Measurements from ENCODE around the gene CCDC78.
"Not testable (repeated sequence)": the region's sequence is repeated elsewhere in the genome, so short reads cannot be mapped to it uniquely, and the experiment has no call there.

CCDC78 gene

GRCh38 chr16:746637-747036 is 20.4 kb upstream of the CCDC78 start:
- Histone ChIP-seq H3K9ac (ENCODE audit: low read depth, low read length, poor library complexity) (no peak overlapping the region), H3K27me3 (ENCODE audit: control insufficient read depth in 3 of 3, insufficient read depth in 3 of 3, low read depth in 1 of 3, low read length in 3 of 3) (no peaks in the 10 kb centered on the region), H2BK5ac (ENCODE audit: low read length) (no peak overlapping the region), H3K23ac (ENCODE audit: low read depth, low read length, poor library complexity) (no peak overlapping the region), H4K91ac (ENCODE audit: low read depth, low read length, poor library complexity) (no peak overlapping the region), H3K4me3 (ENCODE audit: low read length in 2 of 2) (no peak overlapping the region), H4K8ac (ENCODE audit: low read depth, low read length) (no peak overlapping the region), H2BK120ac (ENCODE audit: low read depth, low read length) (no peak overlapping the region), H3K4me1 (ENCODE audit: control insufficient read depth in 2 of 2, insufficient read depth in 1 of 2, low read depth in 1 of 2, low read length in 2 of 2) (peaks cover 5 to 17% of the 10 kb centered on the region in 2 donors), H3K9me3 (replicated peaks in 1 of 2; ENCODE audit: control insufficient read depth in 2 of 2, insufficient read depth in 1 of 2, low read depth in 1 of 2, low read length in 2 of 2) (no peaks in the 10 kb centered on the region), H3K18ac (ENCODE audit: low read length) (no peak overlapping the region), H2BK15ac (ENCODE audit: low read length) (no peak overlapping the region), H2BK12ac (ENCODE audit: low read length) (no peak overlapping the region), H3K4ac (ENCODE audit: low read length) (no peak overlapping the region), H3K36me3 (replicated peaks in 1 of 2; ENCODE audit: control insufficient read depth in 2 of 2, insufficient read depth in 2 of 2, low read length in 2 of 2) (no peaks in the 10 kb centered on the region), H3K4me2 (ENCODE audit: insufficient read depth, low read length, poor library complexity, severe bottlenecking) (no peak overlapping the region), H3K27ac (replicated peaks; ENCODE audit: low read length) (no peak overlapping the region), H2AK5ac (ENCODE audit: low read depth, low read length) (peak overlapping the region; percentile 84), H3K14ac (ENCODE audit: low read length) (no peak overlapping the region), H3K79me1 (ENCODE audit: low read depth, low read length) (peaks cover 7% of the 10 kb centered on the region), H2AFZ (ENCODE audit: low read length) (no peak overlapping the region)
- DNase-seq (ENCODE audit: low spot score): no peak
- no CpG with 5 or more reads among the region's 13 CpGs for WGBS, 2 donors (ENCODE audit: extremely low coverage in 2 of 2, insufficient read length in 2 of 2, insufficient replicate concordance in 1 of 2)

GRCh38 chr16:745739-746138 is 19.5 kb upstream of the CCDC78 start:
- Histone ChIP-seq H2AFZ (ENCODE audit: low read length) (peak overlapping the region; percentile 56), H3K9me3 (replicated peaks in 1 of 2; ENCODE audit: control insufficient read depth in 2 of 2, insufficient read depth in 1 of 2, low read depth in 1 of 2, low read length in 2 of 2) (no peaks in the 10 kb centered on the region), H4K8ac (ENCODE audit: low read depth, low read length) (no peak overlapping the region), H3K18ac (ENCODE audit: low read length) (peak overlapping the region; percentile 57), H3K4me2 (ENCODE audit: insufficient read depth, low read length, poor library complexity, severe bottlenecking) (no peak overlapping the region), H2AK5ac (ENCODE audit: low read depth, low read length) (no peak overlapping the region), H3K79me1 (ENCODE audit: low read depth, low read length) (peaks cover 7% of the 10 kb centered on the region), H2BK120ac (ENCODE audit: low read depth, low read length) (no peak overlapping the region), H3K36me3 (replicated peaks in 1 of 2; ENCODE audit: control insufficient read depth in 2 of 2, insufficient read depth in 2 of 2, low read length in 2 of 2) (no peaks in the 10 kb centered on the region), H3K4ac (ENCODE audit: low read length) (no peak overlapping the region), H2BK12ac (ENCODE audit: low read length) (no peak overlapping the region), H4K91ac (ENCODE audit: low read depth, low read length, poor library complexity) (no peak overlapping the region), H3K27me3 (ENCODE audit: control insufficient read depth in 3 of 3, insufficient read depth in 3 of 3, low read depth in 1 of 3, low read length in 3 of 3) (no peaks in the 10 kb centered on the region), H2BK5ac (ENCODE audit: low read length) (no peak overlapping the region), H3K23ac (ENCODE audit: low read depth, low read length, poor library complexity) (no peak overlapping the region), H3K9ac (ENCODE audit: low read depth, low read length, poor library complexity) (no peak overlapping the region), H3K14ac (ENCODE audit: low read length) (no peak overlapping the region), H2BK15ac (ENCODE audit: low read length) (no peak overlapping the region), H3K4me1 (ENCODE audit: control insufficient read depth in 2 of 2, insufficient read depth in 1 of 2, low read depth in 1 of 2, low read length in 2 of 2) (peaks cover 0 to 8% of the 10 kb centered on the region in 2 donors), H3K27ac (replicated peaks; ENCODE audit: low read length) (no peak overlapping the region), H3K4me3 (ENCODE audit: low read length in 2 of 2) (no peak overlapping the region)
- WGBS, 2 donors (ENCODE audit: extremely low coverage in 2 of 2, insufficient read length in 2 of 2, insufficient replicate concordance in 1 of 2): no CpG with 5 or more reads among the region's 14 CpGs
- DNase-seq (ENCODE audit: low spot score): no peak

- no peak overlapping the region for H4K8ac ChIP-seq (ENCODE audit: low read depth, low read length)
- H2BK5ac ChIP-seq (ENCODE audit: low read length): peak overlapping the region; percentile 39
- peak overlapping the region; percentile 37 for H3K4ac ChIP-seq (ENCODE audit: low read length)
- no peak overlapping the region for H2BK120ac ChIP-seq (ENCODE audit: low read depth, low read length)
- H3K4me3 ChIP-seq (ENCODE audit: low read length in 2 of 2): no peak overlapping the region
- peak overlapping the region; percentile 80 for H3K23ac ChIP-seq (ENCODE audit: low read depth, low read length, poor library complexity)
- H2BK15ac ChIP-seq (ENCODE audit: low read length): peak overlapping the region; percentile 67
- H3K9me3 ChIP-seq (replicated peaks in 1 of 2; ENCODE audit: control insufficient read depth in 2 of 2, insufficient read depth in 1 of 2, low read depth in 1 of 2, low read length in 2 of 2): no peaks in the 10 kb centered on the region
- H4K91ac ChIP-seq (ENCODE audit: low read depth, low read length, poor library complexity): no peak overlapping the region
- no peak overlapping the region for H3K4me2 ChIP-seq (ENCODE audit: insufficient read depth, low read length, poor library complexity, severe bottlenecking)
- peaks cover 10% of the 10 kb centered on the region for H3K79me1 ChIP-seq (ENCODE audit: low read depth, low read length)
- H3K4me1 ChIP-seq (ENCODE audit: control insufficient read depth in 2 of 2, insufficient read depth in 1 of 2, low read depth in 1 of 2, low read length in 2 of 2): peaks cover 4 to 5% of the 10 kb centered on the region in 2 donors
- no peaks in the 10 kb centered on the region for H3K27me3 ChIP-seq (ENCODE audit: control insufficient read depth in 3 of 3, insufficient read depth in 3 of 3, low read depth in 1 of 3, low read length in 3 of 3)
- H2AFZ ChIP-seq (ENCODE audit: low read length): no peak overlapping the region
- H3K9ac ChIP-seq (ENCODE audit: low read depth, low read length, poor library complexity): no peak overlapping the region
- H2AK5ac ChIP-seq (ENCODE audit: low read depth, low read length): peak overlapping the region; percentile 84
- no peak for DNase-seq (ENCODE audit: low spot score)
- peak overlapping the region; percentile 16 for H2BK12ac ChIP-seq (ENCODE audit: low read length)
- H3K36me3 ChIP-seq (replicated peaks in 1 of 2; ENCODE audit: control insufficient read depth in 2 of 2, insufficient read depth in 2 of 2, low read length in 2 of 2): no peaks in the 10 kb centered on the region
- no CpG with 5 or more reads among the region's 21 CpGs for WGBS, 2 donors (ENCODE audit: extremely low coverage in 2 of 2, insufficient read length in 2 of 2, insufficient replicate concordance in 1 of 2)
- no peak overlapping the region for H3K27ac ChIP-seq (replicated peaks; ENCODE audit: low read length)
- no peak overlapping the region for H3K14ac ChIP-seq (ENCODE audit: low read length)
- H3K18ac ChIP-seq (ENCODE audit: low read length): peak overlapping the region; percentile 28
These were observed 17.7 kb upstream of the CCDC78 start for GRCh38 chr16:743794-744500.

- not testable (repeated sequence) for H3K79me1 ChIP-seq (ENCODE audit: low read depth, low read length); H3K4me1 ChIP-seq (ENCODE audit: control insufficient read depth in 2 of 2, insufficient read depth in 1 of 2, low read depth in 1 of 2, low read length in 2 of 2); H3K4ac ChIP-seq (ENCODE audit: low read length); H3K9ac ChIP-seq (ENCODE audit: low read depth, low read length, poor library complexity); H2BK5ac ChIP-seq (ENCODE audit: low read length); H3K27ac ChIP-seq (replicated peaks; ENCODE audit: low read length); H3K4me2 ChIP-seq (ENCODE audit: insufficient read depth, low read length, poor library complexity, severe bottlenecking); H3K18ac ChIP-seq (ENCODE audit: low read length); H3K9me3 ChIP-seq (replicated peaks in 1 of 2; ENCODE audit: control insufficient read depth in 2 of 2, insufficient read depth in 1 of 2, low read depth in 1 of 2, low read length in 2 of 2); H3K36me3 ChIP-seq (replicated peaks in 1 of 2; ENCODE audit: control insufficient read depth in 2 of 2, insufficient read depth in 2 of 2, low read length in 2 of 2); H4K91ac ChIP-seq (ENCODE audit: low read depth, low read length, poor library complexity); H4K8ac ChIP-seq (ENCODE audit: low read depth, low read length); H2AFZ ChIP-seq (ENCODE audit: low read length); H3K23ac ChIP-seq (ENCODE audit: low read depth, low read length, poor library complexity); DNase-seq (ENCODE audit: low spot score); H2BK120ac ChIP-seq (ENCODE audit: low read depth, low read length); H3K14ac ChIP-seq (ENCODE audit: low read length); H3K27me3 ChIP-seq (ENCODE audit: control insufficient read depth in 3 of 3, insufficient read depth in 3 of 3, low read depth in 1 of 3, low read length in 3 of 3); H2AK5ac ChIP-seq (ENCODE audit: low read depth, low read length); H2BK15ac ChIP-seq (ENCODE audit: low read length); H3K4me3 ChIP-seq (ENCODE audit: low read length in 2 of 2); H2BK12ac ChIP-seq (ENCODE audit: low read length)
- no CpG with 5 or more reads among the region's 14 CpGs for WGBS, 2 donors (ENCODE audit: extremely low coverage in 2 of 2, insufficient read length in 2 of 2, insufficient replicate concordance in 1 of 2)
These were observed 16.7 kb upstream of the CCDC78 start for GRCh38 chr16:742894-743293.

Data from neuronal stem cell (in vitro differentiated cells).